ENCODE data around the gene VASP. TPM values are rescaled to one million over a fixed set of nuclear protein-coding genes. Genes with fewer than 3 reads are reported as not detected.
A peak's percentile ranks its signal among the peaks of the same experiment; 100 is the strongest.

Gene VASP
- polyA plus RNA-seq, 1 donor = 60.4 TPM

DNA sequence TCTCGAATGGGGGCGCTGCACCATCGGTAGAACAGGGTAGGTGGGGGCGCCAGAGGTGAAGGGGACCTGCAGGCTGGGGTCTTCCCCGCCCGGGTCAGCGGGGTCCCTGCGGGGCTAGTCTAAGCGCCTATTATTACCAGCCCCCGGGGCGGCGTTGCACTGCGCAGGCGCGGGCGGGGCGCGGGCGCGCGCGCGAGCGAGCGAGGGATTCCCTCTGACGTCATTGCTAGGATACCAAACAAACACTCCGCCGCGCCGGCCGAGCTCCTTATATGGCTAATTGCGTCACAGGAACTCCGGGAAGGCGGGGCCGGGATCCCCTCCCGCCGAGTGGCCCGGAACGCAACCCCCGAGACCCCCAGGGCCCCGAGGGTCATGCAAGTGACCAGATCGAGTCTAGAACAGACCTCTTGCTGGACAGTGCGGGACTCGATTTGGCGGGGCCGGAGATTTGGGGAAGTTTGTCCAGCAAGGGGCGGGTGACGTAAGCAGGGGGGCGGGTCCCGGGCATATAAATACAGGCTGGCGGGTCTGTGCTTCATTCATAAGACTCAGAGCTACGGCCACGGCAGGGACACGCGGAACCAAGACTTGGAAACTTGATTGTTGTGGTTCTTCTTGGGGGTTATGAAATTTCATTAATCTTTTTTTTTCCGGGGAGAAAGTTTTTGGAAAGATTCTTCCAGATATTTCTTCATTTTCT lies 39.7 kb upstream of the VASP start, which contains the start of gene FOSB:
TSS of gene FOSB (plus strand) at position 541 of the 703 bp plus-strand sequence. CDS start 591 bp downstream, outside the sequence.
- Histone ChIP-seq H3K27ac (ENCODE audit: low read length) (peak within 1 kb of the TSS; percentile 96), H3K27me3 (ENCODE audit: control insufficient read depth, insufficient read depth, low read length) (peaks cover 26% of the 10 kb centered on the region), H3K4me3 (ENCODE audit: low read length) (peak within 1 kb of the TSS; percentile 88), H3K4me1 (ENCODE audit: control insufficient read depth, insufficient read depth, low read length) (peaks cover 23% of the 10 kb centered on the region), H3K36me3 (ENCODE audit: control insufficient read depth, insufficient read depth, low read length) (no peaks in the 10 kb centered on the region), H3K9me3 (ENCODE audit: control insufficient read depth, low read depth, low read length) (no peaks in the 10 kb centered on the region)
- peak; percentile 92 to 94 for DNase-seq
- WGBS (ENCODE audit: insufficient coverage, low lambda C conversion rate) = no CpG with 5 or more reads among the region's 56 CpGs

- Histone ChIP-seq H3K27me3 (ENCODE audit: control insufficient read depth, insufficient read depth, low read length) (peaks cover 31% of the 10 kb centered on the region), H3K27ac (ENCODE audit: low read length) (peak overlapping the region; percentile 78), H3K9me3 (ENCODE audit: control insufficient read depth, low read depth, low read length) (no peaks in the 10 kb centered on the region), H3K36me3 (ENCODE audit: control insufficient read depth, insufficient read depth, low read length) (no peaks in the 10 kb centered on the region), H3K4me1 (ENCODE audit: control insufficient read depth, insufficient read depth, low read length) (peaks cover 23% of the 10 kb centered on the region), H3K4me3 (ENCODE audit: low read length) (peak overlapping the region; percentile 88)
- WGBS (ENCODE audit: insufficient coverage, low lambda C conversion rate) = no CpG with 5 or more reads among the region's 31 CpGs
- DNase-seq = peak in 1 of 2 donors; percentile 35
Measured at GRCh38 chr19:45468159-45468651, 39.1 kb upstream of the VASP start.

DNA sequence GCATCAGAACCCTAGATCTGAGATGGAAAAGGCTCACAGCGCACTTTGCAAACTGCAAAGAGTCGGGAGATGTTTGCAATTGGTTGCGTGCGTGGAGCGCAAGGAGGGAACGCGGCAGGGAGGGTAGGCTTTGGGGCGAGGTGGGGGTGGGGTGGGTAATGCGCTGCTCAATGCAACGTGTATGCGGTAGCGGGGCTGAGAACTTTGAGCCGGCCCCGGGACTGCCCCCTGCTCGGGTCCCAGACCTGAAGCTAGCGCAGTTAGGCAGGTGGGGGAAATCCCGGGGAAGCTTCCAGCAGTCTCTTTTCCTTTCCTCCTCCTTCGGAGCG lies 38.5 kb upstream of the VASP start:
- no peak for DNase-seq
- peak overlapping the region; percentile 88 for H3K4me3 ChIP-seq (ENCODE audit: low read length)
- no peaks in the 10 kb centered on the region for H3K36me3 ChIP-seq (ENCODE audit: control insufficient read depth, insufficient read depth, low read length)
- H3K27ac ChIP-seq (ENCODE audit: low read length) = peak overlapping the region; percentile 96
- peaks cover 36% of the 10 kb centered on the region for H3K27me3 ChIP-seq (ENCODE audit: control insufficient read depth, insufficient read depth, low read length)
- peaks cover 23% of the 10 kb centered on the region for H3K4me1 ChIP-seq (ENCODE audit: control insufficient read depth, insufficient read depth, low read length)
- no peaks in the 10 kb centered on the region for H3K9me3 ChIP-seq (ENCODE audit: control insufficient read depth, low read depth, low read length)
- WGBS (ENCODE audit: insufficient coverage, low lambda C conversion rate) = no CpG with 5 or more reads among the region's 19 CpGs

GRCh38 chr19:45469132-45469944 lies 37.9 kb upstream of the VASP start:
- Histone ChIP-seq H3K4me3 (ENCODE audit: low read length) (peak overlapping the region; percentile 88), H3K27ac (ENCODE audit: low read length) (peak overlapping the region; percentile 96), H3K9me3 (ENCODE audit: control insufficient read depth, low read depth, low read length) (no peaks in the 10 kb centered on the region), H3K27me3 (ENCODE audit: control insufficient read depth, insufficient read depth, low read length) (peaks cover 42% of the 10 kb centered on the region), H3K36me3 (ENCODE audit: control insufficient read depth, insufficient read depth, low read length) (no peaks in the 10 kb centered on the region), H3K4me1 (ENCODE audit: control insufficient read depth, insufficient read depth, low read length) (peaks cover 23% of the 10 kb centered on the region)
- no CpG with 5 or more reads among the region's 66 CpGs for WGBS (ENCODE audit: insufficient coverage, low lambda C conversion rate)
- peak; percentile 92 to 95 for DNase-seq

GRCh38 chr19:45469945-45470761 lies 37.1 kb upstream of the VASP start:
- no CpG with 5 or more reads among the region's 33 CpGs for WGBS (ENCODE audit: insufficient coverage, low lambda C conversion rate)

GRCh38 chr19:45470762-45471081 lies 36.6 kb upstream of the VASP start:
- H3K4me1 ChIP-seq (ENCODE audit: control insufficient read depth, insufficient read depth, low read length) = peaks cover 23% of the 10 kb centered on the region
- no peaks in the 10 kb centered on the region for H3K36me3 ChIP-seq (ENCODE audit: control insufficient read depth, insufficient read depth, low read length)
- WGBS (ENCODE audit: insufficient coverage, low lambda C conversion rate) = no CpG with 5 or more reads among the region's 15 CpGs
- H3K4me3 ChIP-seq (ENCODE audit: low read length) = no peak overlapping the region
- H3K9me3 ChIP-seq (ENCODE audit: control insufficient read depth, low read depth, low read length) = no peaks in the 10 kb centered on the region
- DNase-seq = no peak
- peaks cover 49% of the 10 kb centered on the region for H3K27me3 ChIP-seq (ENCODE audit: control insufficient read depth, insufficient read depth, low read length)
- no peak overlapping the region for H3K27ac ChIP-seq (ENCODE audit: low read length)

More at GRCh38 chr19:45469945-45470761, 37.1 kb upstream of the VASP start:
- no peak for DNase-seq
- H3K4me3 ChIP-seq (ENCODE audit: low read length) = peak overlapping the region; percentile 88
- no peaks in the 10 kb centered on the region for H3K36me3 ChIP-seq (ENCODE audit: control insufficient read depth, insufficient read depth, low read length)
- H3K27ac ChIP-seq (ENCODE audit: low read length) = peak overlapping the region; percentile 96
- H3K9me3 ChIP-seq (ENCODE audit: control insufficient read depth, low read depth, low read length) = no peaks in the 10 kb centered on the region
- H3K27me3 ChIP-seq (ENCODE audit: control insufficient read depth, insufficient read depth, low read length) = peaks cover 47% of the 10 kb centered on the region
- H3K4me1 ChIP-seq (ENCODE audit: control insufficient read depth, insufficient read depth, low read length) = peaks cover 23% of the 10 kb centered on the region

- DNase-seq = no peak
- Histone ChIP-seq H3K4me3 (ENCODE audit: low read length) (no peak overlapping the region), H3K36me3 (ENCODE audit: control insufficient read depth, insufficient read depth, low read length) (no peaks in the 10 kb centered on the region), H3K27me3 (ENCODE audit: control insufficient read depth, insufficient read depth, low read length) (peaks cover 53% of the 10 kb centered on the region), H3K4me1 (ENCODE audit: control insufficient read depth, insufficient read depth, low read length) (peaks cover 23% of the 10 kb centered on the region), H3K27ac (ENCODE audit: low read length) (no peak overlapping the region), H3K9me3 (ENCODE audit: control insufficient read depth, low read depth, low read length) (no peaks in the 10 kb centered on the region)
- WGBS (ENCODE audit: insufficient coverage, low lambda C conversion rate) = 80% methylated on average over 1 of the region's 16 CpGs
Measured at GRCh38 chr19:45471111-45471930, 36.0 kb upstream of the VASP start.

DNA sequence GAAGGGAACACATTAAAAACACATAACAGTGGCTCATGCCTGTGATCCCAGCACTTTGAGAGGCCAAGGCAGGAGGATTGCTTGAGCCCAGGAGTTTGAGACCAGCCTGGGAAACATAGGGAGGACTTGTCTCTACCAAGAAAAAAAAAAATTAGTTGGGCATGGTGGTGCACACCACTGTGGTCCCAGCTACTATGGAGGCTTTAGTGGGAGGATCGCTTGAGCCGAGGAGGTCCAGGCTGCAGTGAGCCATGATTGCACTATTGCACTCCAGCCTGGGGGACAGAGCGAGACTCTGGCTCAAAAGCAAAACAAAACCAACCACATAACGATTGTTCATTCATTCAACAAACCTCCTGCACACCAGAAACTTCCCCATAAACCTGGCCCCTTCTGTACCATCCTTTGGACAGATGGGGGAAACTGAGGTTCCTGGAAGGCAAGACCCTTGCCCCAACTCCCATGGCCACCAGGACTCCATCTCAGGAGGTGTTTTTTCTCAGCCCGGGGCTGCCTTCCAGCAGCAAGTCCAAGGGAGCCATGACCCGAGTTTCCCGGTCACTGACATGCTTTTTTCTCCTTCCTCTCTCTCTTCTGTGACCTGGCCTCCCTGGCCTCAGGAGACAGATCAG lies 35.2 kb upstream of the VASP start:
- Histone ChIP-seq H3K9me3 (ENCODE audit: control insufficient read depth, low read depth, low read length) (no peaks in the 10 kb centered on the region), H3K4me3 (ENCODE audit: low read length) (no peak overlapping the region), H3K36me3 (ENCODE audit: control insufficient read depth, insufficient read depth, low read length) (no peaks in the 10 kb centered on the region), H3K27me3 (ENCODE audit: control insufficient read depth, insufficient read depth, low read length) (peaks cover 55% of the 10 kb centered on the region), H3K4me1 (ENCODE audit: control insufficient read depth, insufficient read depth, low read length) (peaks cover 22% of the 10 kb centered on the region), H3K27ac (ENCODE audit: low read length) (no peak overlapping the region)
- WGBS (ENCODE audit: insufficient coverage, low lambda C conversion rate) = no CpG with 5 or more reads among the region's 7 CpGs
- no peak for DNase-seq

GRCh38 chr19:45472563-45473366 lies 34.5 kb upstream of the VASP start:
- no CpG with 5 or more reads among the region's 44 CpGs for WGBS (ENCODE audit: insufficient coverage, low lambda C conversion rate)
- H3K36me3 ChIP-seq (ENCODE audit: control insufficient read depth, insufficient read depth, low read length) = no peaks in the 10 kb centered on the region
- H3K4me1 ChIP-seq (ENCODE audit: control insufficient read depth, insufficient read depth, low read length) = peaks cover 20% of the 10 kb centered on the region
- no peaks in the 10 kb centered on the region for H3K9me3 ChIP-seq (ENCODE audit: control insufficient read depth, low read depth, low read length)
- no peak overlapping the region for H3K27ac ChIP-seq (ENCODE audit: low read length)
- DNase-seq = no peak
- no peak overlapping the region for H3K4me3 ChIP-seq (ENCODE audit: low read length)
- H3K27me3 ChIP-seq (ENCODE audit: control insufficient read depth, insufficient read depth, low read length) = peaks cover 53% of the 10 kb centered on the region

All from large intestine (tissue), 3 donors.